ENCODE data around the gene ZBTB49. TPM values are rescaled to one million over a fixed set of nuclear protein-coding genes. Genes with fewer than 3 reads are reported as not detected.
"Not testable (repeated sequence)": the region's sequence is repeated elsewhere in the genome, so short reads cannot be mapped to it uniquely, and the experiment has no call there.

ZBTB49 gene
- total RNA-seq, 4 donors from 2014 or later: 3.1 to 10.7 (median 7.6) TPM

GRCh38 chr4:4341861-4342650 is 52.0 kb downstream of the ZBTB49 start:
- no peak for TF ChIP-seq CTCF (IDR thresholded peaks at IDR 0.05)
- ATAC-seq (ENCODE audit: low FRiP score) (no peak), DNase-seq (ENCODE audit: low spot score) (no peak)

GRCh38 chr4:4343038-4343437 is 53.0 kb downstream of the ZBTB49 start:
- TF ChIP-seq CTCF (IDR thresholded peaks at IDR 0.05): no peak
- DNase-seq (ENCODE audit: low spot score): no peak
- no peak for ATAC-seq (ENCODE audit: low FRiP score)

- no peak for TF ChIP-seq CTCF (IDR thresholded peaks at IDR 0.05)
- DNase-seq (ENCODE audit: low spot score) (no peak), ATAC-seq (ENCODE audit: low FRiP score) (no peak)
These were observed 55.0 kb downstream of the ZBTB49 start for GRCh38 chr4:4344915-4345527.

- DNase-seq (ENCODE audit: low spot score) (no peak), ATAC-seq (ENCODE audit: low FRiP score) (no peak)
- no peak for TF ChIP-seq CTCF (IDR thresholded peaks at IDR 0.05)
These were observed 57.5 kb downstream of the ZBTB49 start for GRCh38 chr4:4347585-4347984.

- not testable (repeated sequence) for ATAC-seq (ENCODE audit: low FRiP score); DNase-seq (ENCODE audit: low spot score)
These were observed 58.5 kb downstream of the ZBTB49 start for GRCh38 chr4:4348585-4348984.

GRCh38 chr4:4349867-4350266 is 59.8 kb downstream of the ZBTB49 start:
- ATAC-seq (ENCODE audit: low FRiP score) (no peak), DNase-seq (ENCODE audit: low spot score) (no peak)
- no peak for TF ChIP-seq CTCF (IDR thresholded peaks at IDR 0.05)

GRCh38 chr4:4350909-4351308 is 60.9 kb downstream of the ZBTB49 start:
- no peak for ATAC-seq (ENCODE audit: low FRiP score)
- DNase-seq (ENCODE audit: low spot score): no peak
- no peak for TF ChIP-seq CTCF (IDR thresholded peaks at IDR 0.05)

All from omental fat pad (tissue), 4 donors.